GM20431 (cell line): ENCODE data around the gene DIP2B.

Experiments
- in situ Hi-C: fragments of 300-500 bp; cut with MseI, MboI; formaldehyde crosslinking; loops from one replicate; pipeline ENCODE4 v1.15.0; 2020; ENCODE audit warnings: low sequenced_read_pairs; ENCODE audit not compliant: unreplicated experiment

The DIP2B gene

GRCh38 chr12:50606675-50607375 is 102.0 kb downstream of the DIP2B start:
- in situ Hi-C loops = no loop called here

- in situ Hi-C loops = no loop called here
These were observed 104.6 kb downstream of the DIP2B start for GRCh38 chr12:50609292-50609874.

- in situ Hi-C loops = no loop called here
These were observed 105.4 kb downstream of the DIP2B start for GRCh38 chr12:50610171-50610570.

GRCh38 chr12:50611021-50611744 is 106.4 kb downstream of the DIP2B start:
- in situ Hi-C loops = no loop called here

GRCh38 chr12:50612882-50613281 is 108.1 kb downstream of the DIP2B start:
- in situ Hi-C loops = no loop called here

GRCh38 chr12:50613463-50613862 is 108.7 kb downstream of the DIP2B start:
- in situ Hi-C loops = no loop called here

GRCh38 chr12:50614167-50614759 is 109.5 kb downstream of the DIP2B start:
- in situ Hi-C loops = no loop called here

GRCh38 chr12:50615145-50615906 is 110.5 kb downstream of the DIP2B start:
- in situ Hi-C loops = no loop called here

- in situ Hi-C loops = no loop called here
These were observed 111.1 kb downstream of the DIP2B start for GRCh38 chr12:50615907-50616296.

- in situ Hi-C loops = no loop called here
These were observed 112.9 kb downstream of the DIP2B start for GRCh38 chr12:50617657-50618056.

- in situ Hi-C loops = no loop called here
These were observed 114.3 kb downstream of the DIP2B start for GRCh38 chr12:50618864-50619609.

- in situ Hi-C loops = no loop called here
These were observed 114.8 kb downstream of the DIP2B start for GRCh38 chr12:50619610-50619958.

- in situ Hi-C loops = no loop called here
These were observed 115.6 kb downstream of the DIP2B start for GRCh38 chr12:50620109-50620977.

GRCh38 chr12:50620978-50621360 is 116.2 kb downstream of the DIP2B start:
- in situ Hi-C loops = no loop called here

GRCh38 chr12:50621399-50622300 is 116.9 kb downstream of the DIP2B start:
- in situ Hi-C loops = no loop called here

GRCh38 chr12:50625029-50625925 is 120.5 kb downstream of the DIP2B start:
- in situ Hi-C loops = no loop called here

GRCh38 chr12:50626026-50626425 is 121.2 kb downstream of the DIP2B start:
- in situ Hi-C loops = no loop called here
